ENCODE results near the gene TCF7L1. TPM values are rescaled to one million over a fixed set of nuclear protein-coding genes. Genes with fewer than 3 reads are reported as not detected.

Gene TCF7L1
- polyA plus RNA-seq, 1 donor (not counting 4 experiments of a cell fraction or from before 2014, with no cell fraction given): 1.0 TPM

- H3K4me3 ChIP-seq (ENCODE audit: control insufficient read depth in 2 of 3, extremely low read depth in 1 of 3, insufficient read depth in 2 of 3, low read depth in 1 of 3, low read length in 3 of 3): no peak overlapping the region
- peaks cover 2% of the 10 kb centered on the region for H4K20me1 ChIP-seq (ENCODE audit: control insufficient read depth, extremely low read depth, insufficient read depth, low read length)
- no peak overlapping the region for H3K9ac ChIP-seq (ENCODE audit: control insufficient read depth, extremely low read depth, insufficient read depth, low read length)
- TF ChIP-seq EZH2 (IDR thresholded peaks at IDR 0.05; ENCODE audit: low read length) (no peak), CTCF (optimal IDR thresholded peaks at IDR 0.05 in 1 of 3, IDR thresholded peaks at IDR 0.05 in 1 of 3, conservative IDR thresholded peaks at IDR 0.05 in 1 of 3; ENCODE audit: extremely low read depth in 1 of 3, insufficient read depth in 2 of 3, low read length in 3 of 3) (no peak)
- dilution Hi-C loops (cut with MboI; ENCODE audit: extremely low pct_ligation_motif_present, low sequenced_read_pairs): no loop called here
- H3K27ac ChIP-seq (ENCODE audit: control insufficient read depth, insufficient read depth, low read length): no peak overlapping the region
- FAIRE-seq (no peak), DNase-seq (ENCODE audit: low read depth, low spot score) (no peak)
- H3K27me3 ChIP-seq (ENCODE audit: control insufficient read depth, extremely low read depth, insufficient read depth, low read length): no peaks in the 10 kb centered on the region
- H3K9me1 ChIP-seq (ENCODE audit: control insufficient read depth, extremely low read depth, insufficient read depth, low read length): no peaks in the 10 kb centered on the region
- H3K4me2 ChIP-seq (ENCODE audit: control insufficient read depth, extremely low read depth, insufficient read depth, low read depth, low read length): no peak overlapping the region
- H2AFZ ChIP-seq (ENCODE audit: control insufficient read depth, low read length): no peak overlapping the region
- no peaks in the 10 kb centered on the region for H3K79me2 ChIP-seq (ENCODE audit: control insufficient read depth, insufficient read depth, low read length)
- H3K36me3 ChIP-seq (ENCODE audit: control insufficient read depth in 2 of 2, extremely low read depth in 1 of 2, insufficient read depth in 2 of 2, low read length in 2 of 2): no peaks in the 10 kb centered on the region
- H3K4me1 ChIP-seq (ENCODE audit: control insufficient read depth, extremely low read depth, insufficient read depth, low read length): no peaks in the 10 kb centered on the region
- H3K9me3 ChIP-seq (ENCODE audit: control insufficient read depth, low read depth, low read length): no peaks in the 10 kb centered on the region
Observed at GRCh38 chr2:85162746-85163301, 29.6 kb downstream of the TCF7L1 start.

- Histone ChIP-seq H3K27ac (ENCODE audit: control insufficient read depth, insufficient read depth, low read length) (no peak overlapping the region), H3K9ac (ENCODE audit: control insufficient read depth, extremely low read depth, insufficient read depth, low read length) (no peak overlapping the region), H2AFZ (ENCODE audit: control insufficient read depth, low read length) (no peak overlapping the region), H3K27me3 (ENCODE audit: control insufficient read depth, extremely low read depth, insufficient read depth, low read length) (no peaks in the 10 kb centered on the region), H4K20me1 (ENCODE audit: control insufficient read depth, extremely low read depth, insufficient read depth, low read length) (no peaks in the 10 kb centered on the region), H3K4me3 (ENCODE audit: control insufficient read depth in 2 of 3, extremely low read depth in 1 of 3, insufficient read depth in 2 of 3, low read depth in 1 of 3, low read length in 3 of 3) (no peak overlapping the region), H3K4me1 (ENCODE audit: control insufficient read depth, extremely low read depth, insufficient read depth, low read length) (no peaks in the 10 kb centered on the region), H3K4me2 (ENCODE audit: control insufficient read depth, extremely low read depth, insufficient read depth, low read depth, low read length) (no peak overlapping the region), H3K9me3 (ENCODE audit: control insufficient read depth, low read depth, low read length) (no peaks in the 10 kb centered on the region), H3K79me2 (ENCODE audit: control insufficient read depth, insufficient read depth, low read length) (no peaks in the 10 kb centered on the region), H3K36me3 (ENCODE audit: control insufficient read depth in 2 of 2, extremely low read depth in 1 of 2, insufficient read depth in 2 of 2, low read length in 2 of 2) (no peaks in the 10 kb centered on the region), H3K9me1 (ENCODE audit: control insufficient read depth, extremely low read depth, insufficient read depth, low read length) (no peaks in the 10 kb centered on the region)
- no peak for TF ChIP-seq EZH2 (IDR thresholded peaks at IDR 0.05; ENCODE audit: low read length)
- dilution Hi-C loops (cut with MboI; ENCODE audit: extremely low pct_ligation_motif_present, low sequenced_read_pairs): no loop called here
- DNase-seq (ENCODE audit: low read depth, low spot score): no peak
- FAIRE-seq: no peak
Observed at GRCh38 chr2:85163675-85164074, 30.5 kb downstream of the TCF7L1 start.

- Histone ChIP-seq H3K4me3 (ENCODE audit: control insufficient read depth in 2 of 3, extremely low read depth in 1 of 3, insufficient read depth in 2 of 3, low read depth in 1 of 3, low read length in 3 of 3) (no peak overlapping the region), H3K27ac (ENCODE audit: control insufficient read depth, insufficient read depth, low read length) (no peak overlapping the region), H3K36me3 (ENCODE audit: control insufficient read depth in 2 of 2, extremely low read depth in 1 of 2, insufficient read depth in 2 of 2, low read length in 2 of 2) (no peaks in the 10 kb centered on the region), H3K9ac (ENCODE audit: control insufficient read depth, extremely low read depth, insufficient read depth, low read length) (no peak overlapping the region), H2AFZ (ENCODE audit: control insufficient read depth, low read length) (no peak overlapping the region), H3K9me1 (ENCODE audit: control insufficient read depth, extremely low read depth, insufficient read depth, low read length) (no peaks in the 10 kb centered on the region), H4K20me1 (ENCODE audit: control insufficient read depth, extremely low read depth, insufficient read depth, low read length) (no peaks in the 10 kb centered on the region), H3K27me3 (ENCODE audit: control insufficient read depth, extremely low read depth, insufficient read depth, low read length) (no peaks in the 10 kb centered on the region), H3K4me2 (ENCODE audit: control insufficient read depth, extremely low read depth, insufficient read depth, low read depth, low read length) (no peak overlapping the region), H3K9me3 (ENCODE audit: control insufficient read depth, low read depth, low read length) (no peaks in the 10 kb centered on the region), H3K79me2 (ENCODE audit: control insufficient read depth, insufficient read depth, low read length) (no peaks in the 10 kb centered on the region), H3K4me1 (ENCODE audit: control insufficient read depth, extremely low read depth, insufficient read depth, low read length) (no peaks in the 10 kb centered on the region)
- FAIRE-seq: no peak
- dilution Hi-C loops (cut with MboI; ENCODE audit: extremely low pct_ligation_motif_present, low sequenced_read_pairs): no loop called here
- TF ChIP-seq CTCF (optimal IDR thresholded peaks at IDR 0.05 in 1 of 3, IDR thresholded peaks at IDR 0.05 in 1 of 3, conservative IDR thresholded peaks at IDR 0.05 in 1 of 3; ENCODE audit: extremely low read depth in 1 of 3, insufficient read depth in 2 of 3, low read length in 3 of 3) (no peak), EZH2 (IDR thresholded peaks at IDR 0.05; ENCODE audit: low read length) (no peak)
- DNase-seq (ENCODE audit: low read depth, low spot score): no peak
Observed at GRCh38 chr2:85164145-85164569, 31.0 kb downstream of the TCF7L1 start.

Data from keratinocyte (primary cell).